ENCODE data around the gene TMEM37.

- TF ChIP-seq, protein P1, sequence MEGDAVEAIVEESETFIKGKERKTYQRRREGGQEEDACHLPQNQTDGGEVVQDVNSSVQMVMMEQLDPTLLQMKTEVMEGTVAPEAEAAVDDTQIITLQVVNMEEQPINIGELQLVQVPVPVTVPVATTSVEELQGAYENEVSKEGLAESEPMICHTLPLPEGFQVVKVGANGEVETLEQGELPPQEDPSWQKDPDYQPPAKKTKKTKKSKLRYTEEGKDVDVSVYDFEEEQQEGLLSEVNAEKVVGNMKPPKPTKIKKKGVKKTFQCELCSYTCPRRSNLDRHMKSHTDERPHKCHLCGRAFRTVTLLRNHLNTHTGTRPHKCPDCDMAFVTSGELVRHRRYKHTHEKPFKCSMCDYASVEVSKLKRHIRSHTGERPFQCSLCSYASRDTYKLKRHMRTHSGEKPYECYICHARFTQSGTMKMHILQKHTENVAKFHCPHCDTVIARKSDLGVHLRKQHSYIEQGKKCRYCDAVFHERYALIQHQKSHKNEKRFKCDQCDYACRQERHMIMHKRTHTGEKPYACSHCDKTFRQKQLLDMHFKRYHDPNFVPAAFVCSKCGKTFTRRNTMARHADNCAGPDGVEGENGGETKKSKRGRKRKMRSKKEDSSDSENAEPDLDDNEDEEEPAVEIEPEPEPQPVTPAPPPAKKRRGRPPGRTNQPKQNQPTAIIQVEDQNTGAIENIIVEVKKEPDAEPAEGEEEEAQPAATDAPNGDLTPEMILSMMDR (IDR thresholded peaks at IDR 0.05; ENCODE audit: low read depth, low read length), result no peak
- TF ChIP-seq POLR2A (IDR thresholded peaks at IDR 0.05; ENCODE audit: extremely low read depth, insufficient read length), result no peak
- TF ChIP-seq, protein P2, sequence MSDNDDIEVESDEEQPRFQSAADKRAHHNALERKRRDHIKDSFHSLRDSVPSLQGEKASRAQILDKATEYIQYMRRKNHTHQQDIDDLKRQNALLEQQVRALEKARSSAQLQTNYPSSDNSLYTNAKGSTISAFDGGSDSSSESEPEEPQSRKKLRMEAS (IDR thresholded peaks at IDR 0.05; ENCODE audit: low read depth, low read length), result no peak
These were observed 32.3 kb downstream of the TMEM37 start for GRCh38 chr2:119463990-119464389.

All from NB4 (cell line).